OCI-LY7 (cell line): ENCODE measurements around the gene ANKZF1. TPM values are rescaled to one million over a fixed set of nuclear protein-coding genes. Genes with fewer than 3 reads are reported as not detected.

Experiments
- BruUV-seq: library from RNA; stranded (reverse); fragments of 400-500 nt; replicated peaks from 2 replicates; lab custom pipeline; 2021; lab: Mats Ljungman, UMichigan
- CTCF ChIA-PET: fragments of 300-600 bp; sonication (Branson Sonifier 250); formaldehyde crosslinking; loops from one replicate; lab custom pipeline; 2022; ENCODE audit warnings: antibody characterized with exemption; ENCODE audit not compliant: unreplicated experiment; lab: Charles Lee
- POLR2A ChIA-PET: fragments of 300-600 bp; sonication (Branson Sonifier 250); formaldehyde crosslinking; loops from one replicate; lab custom pipeline; 2022; ENCODE audit warnings: antibody characterized with exemption; lab: Charles Lee
- DNase-seq: peaks from one replicate; pipeline ENCODE4 v3.0.0-alpha.2; 2015; ENCODE audit warnings: low spot score
- H2AFZ ChIP-seq: fragments of 200-600 bp; sonication (generic), shearing (Covaris generic); 2 replicates; pipeline ENCODE4 v1.6.1; 2014; ENCODE audit warnings: mild to moderate bottlenecking, antibody characterized with exemption, low read length, moderate library complexity
- H3K27ac ChIP-seq: fragments of 200-600 bp; sonication (generic); 2 replicates; pipeline ENCODE4 v1.5.1; 2014; ENCODE audit warnings: mixed run types, low read depth, mild to moderate bottlenecking, moderate library complexity, low read length, inconsistent platforms; ENCODE audit not compliant: poor library complexity, severe bottlenecking
- H3K36me3 ChIP-seq: fragments of 200-600 bp; sonication (generic); 2 replicates; pipeline ENCODE4 v1.6.1; 2014; ENCODE audit warnings: mild to moderate bottlenecking, antibody characterized with exemption, low read length, moderate library complexity, mixed read lengths; ENCODE audit not compliant: insufficient read depth
- H3K4me1 ChIP-seq: fragments of 200-600 bp; sonication (generic); 2 replicates; pipeline ENCODE4 v1.5.1; 2014; ENCODE audit warnings: mild to moderate bottlenecking, low read length; ENCODE audit not compliant: insufficient read depth, poor library complexity, severe bottlenecking
- H3K4me2 ChIP-seq: fragments of 200-600 bp; sonication (generic); 2 replicates; pipeline ENCODE4 v1.6.1; 2014; ENCODE audit warnings: mild to moderate bottlenecking, low read length
- H3K4me3 ChIP-seq: fragments of 200-600 bp; sonication (generic); 2 replicates; pipeline ENCODE4 v1.5.1; 2014; ENCODE audit warnings: mild to moderate bottlenecking, low read depth, low read length; ENCODE audit not compliant: poor library complexity, severe bottlenecking
- H3K79me2 ChIP-seq: fragments of 200-600 bp; sonication (generic); 2 replicates; pipeline ENCODE4 v1.6.1; 2016; ENCODE audit warnings: low read depth, mild to moderate bottlenecking, low read length, moderate library complexity, mixed read lengths; ENCODE audit not compliant: insufficient read depth
- H3K9me2 ChIP-seq: fragments of 200-600 bp; sonication (generic); 2 replicates; pipeline ENCODE4 v1.6.1; 2016; ENCODE audit warnings: mild to moderate bottlenecking, low read length, mixed read lengths; ENCODE audit not compliant: insufficient read depth
- H3K9me3 ChIP-seq: fragments of 200-600 bp; sonication (generic); 2 replicates; pipeline ENCODE4 v1.6.1; 2014; ENCODE audit warnings: mild to moderate bottlenecking, mixed run types, low read length, mixed read lengths
- H4K20me1 ChIP-seq: fragments of 200-600 bp; sonication (generic); 2 replicates; pipeline ENCODE4 v1.6.1; 2014; ENCODE audit warnings: mild to moderate bottlenecking, antibody characterized with exemption, low read length, moderate library complexity, mixed read lengths; ENCODE audit not compliant: insufficient read depth
- CTCF ChIP-seq: fragments of 200-600 bp; sonication (generic); conservative IDR thresholded peaks from 2 replicates; pipeline ENCODE4 v1.5.1; 2014; ENCODE audit warnings: mild to moderate bottlenecking, antibody characterized with exemption, low read length, moderate library complexity, mixed read lengths
- EZH2phosphoT487 ChIP-seq: fragments of 200-600 bp; sonication (generic); IDR thresholded peaks from 2 replicates; pipeline ENCODE4 v1.6.1; 2018; ENCODE audit warnings: low read depth, borderline replicate concordance, mild to moderate bottlenecking, mixed run types, antibody characterized with exemption, low read length, moderate library complexity, mixed read lengths
- intact Hi-C: fragments of 100-400 bp; cut with micrococcal nuclease; formaldehyde crosslinking; loops from one replicate; pipeline ENCODE4 v1.10.0; 2022; ENCODE audit not compliant: unreplicated experiment
- total RNA-seq, 2 experiments: library from RNA; depleted of rRNA in 1 of 2; stranded (reverse); fragments of >200 nt in 1 of 2; shearing (Covaris generic) in 1 of 2; gene quantifications; 2 replicates each; pipeline ENCODE4 v1.2.3, GENCODE V29; 2014 to 2022

Gene ANKZF1
- total RNA-seq, 2 experiments from 2014 or later: 57.8 to 82.4 TPM

DNA sequence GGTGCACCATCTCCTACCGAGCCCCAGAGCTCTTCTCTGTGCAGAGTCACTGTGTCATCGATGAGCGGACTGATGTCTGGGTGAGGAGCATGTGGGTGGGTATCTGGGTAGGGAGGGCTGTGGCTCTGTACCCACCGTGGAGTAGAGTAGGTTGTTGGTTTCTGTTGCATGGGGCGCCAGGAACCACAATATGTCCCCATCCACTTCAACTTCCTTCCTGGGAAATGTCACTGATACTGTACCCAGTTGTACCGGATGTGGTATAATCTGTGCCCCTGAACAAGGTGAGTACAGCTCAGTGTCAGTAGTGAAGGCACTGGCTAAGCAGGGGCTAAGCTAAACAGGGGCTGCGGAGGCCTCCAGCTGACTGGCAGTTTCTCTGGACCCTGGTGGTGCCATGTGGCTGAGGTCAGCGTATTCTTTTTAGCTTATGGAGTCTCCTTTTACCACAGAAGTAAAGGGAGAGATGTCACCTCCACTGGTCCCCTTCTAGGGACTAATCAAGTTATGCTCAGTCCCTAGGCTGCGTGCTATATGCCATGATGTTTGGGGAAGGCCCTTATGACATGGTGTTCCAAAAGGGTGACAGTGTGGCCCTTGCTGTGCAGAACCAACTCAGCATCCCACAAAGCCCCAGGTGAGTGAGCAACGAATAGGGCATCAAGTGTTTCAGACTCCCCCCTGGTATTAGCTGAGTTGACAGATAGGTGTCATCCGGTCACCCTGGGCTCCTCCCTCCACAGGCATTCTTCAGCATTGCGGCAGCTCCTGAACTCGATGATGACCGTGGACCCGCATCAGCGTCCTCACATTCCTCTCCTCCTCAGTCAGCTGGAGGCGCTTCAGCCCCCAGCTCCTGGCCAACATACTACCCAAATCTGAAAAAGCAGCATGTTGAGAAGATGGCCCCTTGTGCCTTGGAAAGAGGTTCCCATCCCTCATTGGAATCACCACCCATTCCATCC lies 18.4 kb downstream of the ANKZF1 start:
- Histone ChIP-seq H2AFZ (no peak overlapping the region), H3K9me2 (no peaks in the 10 kb centered on the region), H3K79me2 (peaks cover 52% of the 10 kb centered on the region), H3K9me3 (no peaks in the 10 kb centered on the region), H4K20me1 (no peaks in the 10 kb centered on the region), H3K4me1 (peaks cover 76% of the 10 kb centered on the region), H3K27ac (peak overlapping the region; percentile 96), H3K4me2 (peak overlapping the region; percentile 93), H3K36me3 (peaks cover 54% of the 10 kb centered on the region), H3K4me3 (peak overlapping the region; percentile 84)
- TF ChIP-seq EZH2phosphoT487: no peak
- TF ChIP-seq CTCF: peak; percentile 40; the same call in 1 of the 2 replicates
- intact Hi-C loops: no loop called here
- ChIA-PET POLR2A (interaction anchor here (0.5 to 3.5 kb wide), 8 partner anchors 8 to 136 kb away, joined by 3 to 28 read pairs (median 8); partner anchors contain the start of genes ANKZF1, ATG9A and ZFAND2B), CTCF (interaction anchor here (0.6 to 3.3 kb wide), 3 partner anchors 10 to 75 kb away, joined by 3 to 13 read pairs (median 3); no protein-coding TSS in a partner anchor)
- DNase-seq: peak; percentile 74
- BruUV-seq: no TSS peak

- no TSS peak for BruUV-seq
- Histone ChIP-seq H3K4me1 (peaks cover 76% of the 10 kb centered on the region), H3K79me2 (peaks cover 59% of the 10 kb centered on the region), H3K4me3 (peak overlapping the region; percentile 84), H3K27ac (peak overlapping the region; percentile 96), H3K9me2 (no peaks in the 10 kb centered on the region), H2AFZ (no peak overlapping the region), H4K20me1 (no peaks in the 10 kb centered on the region), H3K36me3 (peaks cover 54% of the 10 kb centered on the region), H3K9me3 (no peaks in the 10 kb centered on the region), H3K4me2 (peak overlapping the region; percentile 93)
- TF ChIP-seq CTCF: no peak
- TF ChIP-seq EZH2phosphoT487: no peak
- POLR2A ChIA-PET: interaction anchor here (0.5 to 3.5 kb wide), 11 partner anchors 9 to 135 kb away, joined by 3 to 28 read pairs (median 9); partner anchors contain the start of genes ANKZF1, ATG9A, CNPPD1 and ZFAND2B
- intact Hi-C loops: loop anchor here (1.0 kb wide), 4 partner anchors 20 to 89 kb away; partner anchors contain the start of genes ANKZF1, ATG9A, NHEJ1 and ZFAND2B
- DNase-seq: no peak
- CTCF ChIA-PET: interaction anchor here (0.7 to 3.3 kb wide), 4 partner anchors 16 to 90 kb away, joined by 4 to 13 read pairs (median 7); partner anchors contain the start of gene DNAJB2
Measured at GRCh38 chr2:219248845-219249202, 19.2 kb downstream of the ANKZF1 start.
